HepG2 (cell line): ENCODE measurements around the gene DNAJB12. TPM values are rescaled to one million over a fixed set of nuclear protein-coding genes. Genes with fewer than 3 reads are reported as not detected.

Experiments used
- BORCS8-MEF2B ChIP-seq: sonication (generic); formaldehyde crosslinking; IDR thresholded peaks from 2 replicates; pipeline ENCODE4 v1.8.0; 2022; ENCODE audit warnings: mild to moderate bottlenecking, missing genetic modification reagents
- CREB1 ChIP-seq, 2 experiments: fragments of 450-650 bp in 1 of 2; IDR thresholded peaks; 2 replicates each; pipeline ENCODE4 v1.6.1; 2016 to 2017; ENCODE audit warnings: control low read depth in 1 of 2, mild to moderate bottlenecking in 1 of 2, missing compliant biosample characterization in 1 of 2, missing genetic modification characterization in 1 of 2
- DNMT1 ChIP-seq: sonication (generic); formaldehyde crosslinking; IDR thresholded peaks from 2 replicates; pipeline ENCODE4 v1.5.1; 2020; ENCODE audit warnings: mild to moderate bottlenecking, missing genetic modification reagents
- HCFC1 ChIP-seq: fragments of 150-350 bp; IDR thresholded peaks from 2 replicates; pipeline ENCODE4 v1.6.1; 2014; ENCODE audit warnings: low read depth, low read length
- HMGA1 ChIP-seq: sonication (generic); formaldehyde crosslinking; conservative IDR thresholded peaks from 2 replicates; pipeline ENCODE4 v1.4.0; 2020; ENCODE audit warnings: missing genetic modification reagents
- IRX3 ChIP-seq: sonication (generic); formaldehyde crosslinking; IDR thresholded peaks from 2 replicates; pipeline ENCODE4 v1.8.1; 2023; ENCODE audit warnings: mild to moderate bottlenecking, low read depth, missing genetic modification reagents, borderline replicate concordance
- NAIF1 ChIP-seq: sonication (generic); formaldehyde crosslinking; IDR thresholded peaks from 2 replicates; pipeline ENCODE4 v1.5.0; 2020; ENCODE audit warnings: mild to moderate bottlenecking, missing genetic modification reagents, borderline replicate concordance
- NR2F6 ChIP-seq, 2 experiments: IDR thresholded peaks; 2 replicates each; pipeline ENCODE4 v1.6.1; 2016; ENCODE audit warnings: antibody characterized with exemption in 1 of 2, mild to moderate bottlenecking in 1 of 2
- PAWR ChIP-seq: sonication (generic); formaldehyde crosslinking; IDR thresholded peaks from 2 replicates; pipeline ENCODE4 v1.4.0; 2020; ENCODE audit warnings: missing genetic modification reagents, mild to moderate bottlenecking, borderline replicate concordance
- SP4 ChIP-seq: sonication (generic); formaldehyde crosslinking; IDR thresholded peaks from 2 replicates; pipeline ENCODE4 v1.8.1; 2023; ENCODE audit warnings: mild to moderate bottlenecking, missing genetic modification reagents
- ZMYM3 ChIP-seq: sonication (generic); formaldehyde crosslinking; IDR thresholded peaks from 2 replicates; pipeline ENCODE4 v1.5.1; 2020; ENCODE audit warnings: mild to moderate bottlenecking, missing genetic modification reagents
- ZNF343 ChIP-seq: sonication (generic); formaldehyde crosslinking; IDR thresholded peaks from 2 replicates; pipeline ENCODE4 v1.4.0; 2020; ENCODE audit warnings: mild to moderate bottlenecking, missing genetic modification reagents
- ZNF570 ChIP-seq: sonication (generic); formaldehyde crosslinking; IDR thresholded peaks from 2 replicates; pipeline ENCODE4 v1.4.0; 2020; ENCODE audit warnings: mild to moderate bottlenecking, missing genetic modification reagents, borderline replicate concordance
- ZNF768 ChIP-seq: sonication (generic); formaldehyde crosslinking; IDR thresholded peaks from 2 replicates; pipeline ENCODE4 v1.4.0; 2020; ENCODE audit warnings: missing genetic modification reagents
- ZSCAN12 ChIP-seq: sonication (generic); formaldehyde crosslinking; IDR thresholded peaks from 2 replicates; pipeline ENCODE4 v1.9.0; 2021; ENCODE audit warnings: mild to moderate bottlenecking, missing genetic modification reagents
- polyA plus RNA-seq, 8 experiments: library from polyadenylated mRNA; depleted of rRNA in 3 of 8; stranded (reverse) in 7 of 8; unstranded in 1 of 8; fragments of >200 nt; fragmentation: Illumina TruSeq in 4 of 8; extraction: Trizol in 4 of 8; gene quantifications; 2 replicates each; pipeline versions ENCODE4 v1.2.1 to v1.2.3, GENCODE V29; 2011 to 2016; ENCODE audit warnings: low read depth in 4 of 8, missing spikeins in 1 of 8, mixed read lengths in 1 of 8; ENCODE audit not compliant: insufficient read depth in 1 of 8
- total RNA-seq, 5 experiments: library from RNA; depleted of rRNA; stranded (reverse); fragments of >200 nt; fragmentation: Illumina TruSeq; extraction: Trizol; gene quantifications; 2 replicates each; pipeline ENCODE4 v1.2.3, GENCODE V29; 2016; ENCODE audit warnings: low read depth in 1 of 5
- TF ChIP-seq, protein P1 (sequence below): sonication (generic); formaldehyde crosslinking; IDR thresholded peaks from 2 replicates; pipeline ENCODE4 v1.4.0; 2020; ENCODE audit warnings: missing genetic modification reagents
- TF ChIP-seq, protein P2 (sequence below): sonication (generic); formaldehyde crosslinking; IDR thresholded peaks from 2 replicates; pipeline ENCODE4 v1.8.0; 2023; ENCODE audit warnings: mild to moderate bottlenecking, missing genetic modification reagents
- TF ChIP-seq, protein P3 (sequence below): sonication (generic); formaldehyde crosslinking; IDR thresholded peaks from 2 replicates; pipeline ENCODE4 v1.5.1; 2020; ENCODE audit warnings: mild to moderate bottlenecking, missing genetic modification reagents, borderline replicate concordance

DNAJB12 gene
- total and polyA plus RNA-seq, 2 of the 13 experiments (the other 11 are each of a cell fraction or from before 2014, with no cell fraction given) = 10.8 to 18.2 TPM

DNA sequence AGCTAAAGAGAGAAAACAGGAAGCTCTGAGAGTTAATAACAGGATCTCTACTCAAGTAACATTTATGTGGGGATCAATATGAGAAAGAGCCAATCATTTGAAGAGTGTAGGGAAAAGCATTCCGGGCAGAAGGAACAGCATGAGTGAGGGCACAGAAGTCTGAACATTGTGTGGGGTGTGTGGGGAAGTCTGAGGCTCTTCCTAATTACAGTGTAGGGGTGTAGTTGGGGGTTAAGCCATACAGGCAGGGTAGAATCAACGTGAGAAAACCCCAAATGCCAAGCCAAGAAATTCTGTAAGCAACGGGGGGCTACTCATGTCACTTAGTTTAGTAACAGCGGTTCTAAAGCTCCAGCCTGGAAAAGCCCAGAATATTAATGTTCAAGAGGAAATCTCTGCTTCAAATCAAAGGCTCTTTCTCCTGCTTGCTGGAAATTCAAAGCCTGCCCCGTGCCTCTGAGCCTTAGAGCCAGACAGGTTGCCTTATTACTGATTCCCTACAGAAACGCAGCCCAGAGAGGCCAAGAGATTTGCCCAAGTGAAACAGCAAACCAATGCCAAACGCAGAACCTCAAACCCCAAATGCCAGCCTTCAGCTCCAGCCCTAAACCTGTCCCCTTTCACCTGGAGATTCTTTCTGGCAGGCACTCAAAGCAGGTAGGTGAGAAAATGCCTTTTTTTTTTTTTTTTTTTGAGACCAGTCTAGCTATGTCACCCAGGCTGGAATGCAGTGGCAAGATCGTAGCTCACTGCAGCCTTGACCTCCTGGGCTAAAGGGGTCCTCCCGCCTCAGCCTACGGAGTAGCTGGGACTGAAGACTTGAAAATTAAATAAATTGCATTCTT, 36.1 kb downstream of the DNAJB12 start (continued):
- TF ChIP-seq CREB1 (IDR thresholded peaks at IDR 0.05) (no peak), CREB1 (CRISPR knock-in tag; IDR thresholded peaks at IDR 0.05) (no peak), IRX3 (CRISPR knock-in tag) (no peak), NR2F6 (IDR thresholded peaks at IDR 0.05) (peak; percentile 63), NR2F6 (CRISPR knock-in tag; IDR thresholded peaks at IDR 0.05) (peak; percentile 43; the same call in 1 of the 2 replicates), DNMT1 (CRISPR knock-in tag) (no peak), BORCS8-MEF2B (CRISPR knock-in tag) (no peak), PAWR (CRISPR knock-in tag) (no peak), ZNF343 (CRISPR knock-in tag) (no peak), SP4 (CRISPR knock-in tag) (no peak), ZNF570 (CRISPR knock-in tag) (no peak), NAIF1 (CRISPR knock-in tag) (0 out of 2 replicates have a peak, but pooled peaks have one; percentile 42), ZSCAN12 (CRISPR knock-in tag) (no peak), HMGA1 (CRISPR knock-in tag) (no peak), HCFC1 (no peak), ZMYM3 (CRISPR knock-in tag) (peak; percentile 83), ZNF768 (CRISPR knock-in tag) (peak; percentile 96)
- TF ChIP-seq, protein P1, sequence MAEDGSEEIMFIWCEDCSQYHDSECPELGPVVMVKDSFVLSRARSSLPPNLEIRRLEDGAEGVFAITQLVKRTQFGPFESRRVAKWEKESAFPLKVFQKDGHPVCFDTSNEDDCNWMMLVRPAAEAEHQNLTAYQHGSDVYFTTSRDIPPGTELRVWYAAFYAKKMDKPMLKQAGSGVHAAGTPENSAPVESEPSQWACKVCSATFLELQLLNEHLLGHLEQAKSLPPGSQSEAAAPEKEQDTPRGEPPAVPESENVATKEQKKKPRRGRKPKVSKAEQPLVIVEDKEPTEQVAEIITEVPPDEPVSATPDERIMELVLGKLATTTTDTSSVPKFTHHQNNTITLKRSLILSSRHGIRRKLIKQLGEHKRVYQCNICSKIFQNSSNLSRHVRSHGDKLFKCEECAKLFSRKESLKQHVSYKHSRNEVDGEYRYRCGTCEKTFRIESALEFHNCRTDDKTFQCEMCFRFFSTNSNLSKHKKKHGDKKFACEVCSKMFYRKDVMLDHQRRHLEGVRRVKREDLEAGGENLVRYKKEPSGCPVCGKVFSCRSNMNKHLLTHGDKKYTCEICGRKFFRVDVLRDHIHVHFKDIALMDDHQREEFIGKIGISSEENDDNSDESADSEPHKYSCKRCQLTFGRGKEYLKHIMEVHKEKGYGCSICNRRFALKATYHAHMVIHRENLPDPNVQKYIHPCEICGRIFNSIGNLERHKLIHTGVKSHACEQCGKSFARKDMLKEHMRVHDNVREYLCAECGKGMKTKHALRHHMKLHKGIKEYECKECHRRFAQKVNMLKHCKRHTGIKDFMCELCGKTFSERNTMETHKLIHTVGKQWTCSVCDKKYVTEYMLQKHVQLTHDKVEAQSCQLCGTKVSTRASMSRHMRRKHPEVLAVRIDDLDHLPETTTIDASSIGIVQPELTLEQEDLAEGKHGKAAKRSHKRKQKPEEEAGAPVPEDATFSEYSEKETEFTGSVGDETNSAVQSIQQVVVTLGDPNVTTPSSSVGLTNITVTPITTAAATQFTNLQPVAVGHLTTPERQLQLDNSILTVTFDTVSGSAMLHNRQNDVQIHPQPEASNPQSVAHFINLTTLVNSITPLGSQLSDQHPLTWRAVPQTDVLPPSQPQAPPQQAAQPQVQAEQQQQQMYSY = no peak
- TF ChIP-seq, protein P2, sequence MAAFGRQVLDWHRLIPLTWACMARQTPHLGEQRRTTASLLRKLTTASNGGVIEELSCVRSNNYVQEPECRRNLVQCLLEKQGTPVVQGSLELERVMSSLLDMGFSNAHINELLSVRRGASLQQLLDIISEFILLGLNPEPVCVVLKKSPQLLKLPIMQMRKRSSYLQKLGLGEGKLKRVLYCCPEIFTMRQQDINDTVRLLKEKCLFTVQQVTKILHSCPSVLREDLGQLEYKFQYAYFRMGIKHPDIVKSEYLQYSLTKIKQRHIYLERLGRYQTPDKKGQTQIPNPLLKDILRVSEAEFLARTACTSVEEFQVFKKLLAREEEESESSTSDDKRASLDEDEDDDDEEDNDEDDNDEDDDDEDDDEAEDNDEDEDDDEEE (CRISPR knock-in tag) = 0 out of 2 replicates have a peak, but pooled peaks have one; percentile 3
- TF ChIP-seq, protein P3, sequence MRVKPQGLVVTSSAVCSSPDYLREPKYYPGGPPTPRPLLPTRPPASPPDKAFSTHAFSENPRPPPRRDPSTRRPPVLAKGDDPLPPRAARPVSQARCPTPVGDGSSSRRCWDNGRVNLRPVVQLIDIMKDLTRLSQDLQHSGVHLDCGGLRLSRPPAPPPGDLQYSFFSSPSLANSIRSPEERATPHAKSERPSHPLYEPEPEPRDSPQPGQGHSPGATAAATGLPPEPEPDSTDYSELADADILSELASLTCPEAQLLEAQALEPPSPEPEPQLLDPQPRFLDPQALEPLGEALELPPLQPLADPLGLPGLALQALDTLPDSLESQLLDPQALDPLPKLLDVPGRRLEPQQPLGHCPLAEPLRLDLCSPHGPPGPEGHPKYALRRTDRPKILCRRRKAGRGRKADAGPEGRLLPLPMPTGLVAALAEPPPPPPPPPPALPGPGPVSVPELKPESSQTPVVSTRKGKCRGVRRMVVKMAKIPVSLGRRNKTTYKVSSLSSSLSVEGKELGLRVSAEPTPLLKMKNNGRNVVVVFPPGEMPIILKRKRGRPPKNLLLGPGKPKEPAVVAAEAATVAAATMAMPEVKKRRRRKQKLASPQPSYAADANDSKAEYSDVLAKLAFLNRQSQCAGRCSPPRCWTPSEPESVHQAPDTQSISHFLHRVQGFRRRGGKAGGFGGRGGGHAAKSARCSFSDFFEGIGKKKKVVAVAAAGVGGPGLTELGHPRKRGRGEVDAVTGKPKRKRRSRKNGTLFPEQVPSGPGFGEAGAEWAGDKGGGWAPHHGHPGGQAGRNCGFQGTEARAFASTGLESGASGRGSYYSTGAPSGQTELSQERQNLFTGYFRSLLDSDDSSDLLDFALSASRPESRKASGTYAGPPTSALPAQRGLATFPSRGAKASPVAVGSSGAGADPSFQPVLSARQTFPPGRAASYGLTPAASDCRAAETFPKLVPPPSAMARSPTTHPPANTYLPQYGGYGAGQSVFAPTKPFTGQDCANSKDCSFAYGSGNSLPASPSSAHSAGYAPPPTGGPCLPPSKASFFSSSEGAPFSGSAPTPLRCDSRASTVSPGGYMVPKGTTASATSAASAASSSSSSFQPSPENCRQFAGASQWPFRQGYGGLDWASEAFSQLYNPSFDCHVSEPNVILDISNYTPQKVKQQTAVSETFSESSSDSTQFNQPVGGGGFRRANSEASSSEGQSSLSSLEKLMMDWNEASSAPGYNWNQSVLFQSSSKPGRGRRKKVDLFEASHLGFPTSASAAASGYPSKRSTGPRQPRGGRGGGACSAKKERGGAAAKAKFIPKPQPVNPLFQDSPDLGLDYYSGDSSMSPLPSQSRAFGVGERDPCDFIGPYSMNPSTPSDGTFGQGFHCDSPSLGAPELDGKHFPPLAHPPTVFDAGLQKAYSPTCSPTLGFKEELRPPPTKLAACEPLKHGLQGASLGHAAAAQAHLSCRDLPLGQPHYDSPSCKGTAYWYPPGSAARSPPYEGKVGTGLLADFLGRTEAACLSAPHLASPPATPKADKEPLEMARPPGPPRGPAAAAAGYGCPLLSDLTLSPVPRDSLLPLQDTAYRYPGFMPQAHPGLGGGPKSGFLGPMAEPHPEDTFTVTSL = 0 out of 2 replicates have a peak, but pooled peaks have one; percentile 22
